HG02571 (cell line): ENCODE measurements around the gene KIAA1614.

Source experiments
- ATAC-seq: cut with Tn5 transposase; IDR thresholded peaks from one replicate; pipeline ENCODE4 v1.9.1; 2021; ENCODE audit warnings: mild to moderate bottlenecking, moderate library complexity; ENCODE audit not compliant: unreplicated experiment

KIAA1614 gene

GRCh38 chr1:180939073-180939710 is 26.5 kb downstream of the KIAA1614 start:
- ATAC-seq, result no peak

GRCh38 chr1:180939711-180940103 is 27.0 kb downstream of the KIAA1614 start:
- ATAC-seq, result no peak

DNA sequence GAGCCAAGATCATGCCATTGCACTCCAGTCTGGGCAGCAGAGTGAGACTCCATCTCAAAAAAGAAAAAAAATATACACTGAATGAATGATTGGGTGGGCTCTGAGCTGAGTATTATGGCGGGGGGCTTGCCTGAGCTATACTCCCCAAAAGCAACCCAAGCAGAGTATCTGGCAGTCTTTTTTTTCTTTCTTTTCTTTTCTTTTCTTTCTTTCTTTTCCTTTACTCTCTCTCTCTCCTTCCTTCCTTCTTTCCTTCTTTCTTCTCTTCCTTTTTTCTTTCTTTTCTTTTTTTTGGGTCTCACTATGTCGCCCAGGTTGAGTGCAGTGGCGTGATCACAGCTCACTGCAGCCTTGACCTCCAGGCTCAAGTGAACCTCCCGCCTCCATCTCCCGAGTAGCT is 27.7 kb downstream of the KIAA1614 start:
- no peak for ATAC-seq

- ATAC-seq, result no peak
Observed at GRCh38 chr1:180941518-180942275, 29.0 kb downstream of the KIAA1614 start.

GRCh38 chr1:180945151-180945550 is 32.5 kb downstream of the KIAA1614 start:
- ATAC-seq, result no peak

DNA sequence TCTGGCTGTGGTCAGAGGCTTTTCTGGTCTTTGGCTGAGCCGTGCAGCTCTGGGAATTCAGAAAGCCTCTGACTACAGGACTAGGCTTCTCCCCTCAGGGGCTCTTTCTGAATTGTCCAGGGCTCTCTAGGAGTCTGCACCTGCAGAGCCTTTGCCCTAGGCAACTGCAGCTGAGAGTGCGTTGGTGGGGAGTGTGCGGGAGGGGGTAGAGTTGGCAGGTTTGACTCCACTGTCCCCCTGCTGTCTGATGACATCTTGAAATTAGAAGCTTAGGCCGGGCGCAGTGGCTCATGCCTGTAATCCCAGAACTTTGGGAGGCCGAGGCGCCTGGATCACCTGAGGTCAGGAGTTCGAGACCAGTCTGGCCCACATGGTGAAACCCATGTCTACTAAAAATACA is 32.9 kb downstream of the KIAA1614 start:
- ATAC-seq, result no peak

DNA sequence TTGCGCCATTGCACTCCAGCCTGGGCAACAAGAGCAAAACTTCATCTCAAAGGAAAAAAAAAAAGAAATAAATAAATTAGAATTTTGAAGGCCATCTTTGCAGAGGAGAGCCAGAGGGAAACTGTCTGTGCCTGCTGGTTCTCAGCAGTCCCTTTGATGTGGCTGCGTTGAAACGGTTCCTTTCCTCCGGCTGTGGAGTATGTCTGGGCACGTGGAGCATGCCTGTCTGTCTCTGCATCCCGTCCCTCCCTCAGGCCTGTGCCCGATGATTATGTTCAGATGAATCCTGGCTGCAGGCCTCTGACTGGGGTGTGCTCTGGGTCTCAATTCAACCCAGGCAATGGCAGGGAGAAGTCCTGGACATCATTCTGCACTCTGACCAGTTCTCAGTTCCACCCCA is 33.4 kb downstream of the KIAA1614 start:
- ATAC-seq, result no peak

DNA sequence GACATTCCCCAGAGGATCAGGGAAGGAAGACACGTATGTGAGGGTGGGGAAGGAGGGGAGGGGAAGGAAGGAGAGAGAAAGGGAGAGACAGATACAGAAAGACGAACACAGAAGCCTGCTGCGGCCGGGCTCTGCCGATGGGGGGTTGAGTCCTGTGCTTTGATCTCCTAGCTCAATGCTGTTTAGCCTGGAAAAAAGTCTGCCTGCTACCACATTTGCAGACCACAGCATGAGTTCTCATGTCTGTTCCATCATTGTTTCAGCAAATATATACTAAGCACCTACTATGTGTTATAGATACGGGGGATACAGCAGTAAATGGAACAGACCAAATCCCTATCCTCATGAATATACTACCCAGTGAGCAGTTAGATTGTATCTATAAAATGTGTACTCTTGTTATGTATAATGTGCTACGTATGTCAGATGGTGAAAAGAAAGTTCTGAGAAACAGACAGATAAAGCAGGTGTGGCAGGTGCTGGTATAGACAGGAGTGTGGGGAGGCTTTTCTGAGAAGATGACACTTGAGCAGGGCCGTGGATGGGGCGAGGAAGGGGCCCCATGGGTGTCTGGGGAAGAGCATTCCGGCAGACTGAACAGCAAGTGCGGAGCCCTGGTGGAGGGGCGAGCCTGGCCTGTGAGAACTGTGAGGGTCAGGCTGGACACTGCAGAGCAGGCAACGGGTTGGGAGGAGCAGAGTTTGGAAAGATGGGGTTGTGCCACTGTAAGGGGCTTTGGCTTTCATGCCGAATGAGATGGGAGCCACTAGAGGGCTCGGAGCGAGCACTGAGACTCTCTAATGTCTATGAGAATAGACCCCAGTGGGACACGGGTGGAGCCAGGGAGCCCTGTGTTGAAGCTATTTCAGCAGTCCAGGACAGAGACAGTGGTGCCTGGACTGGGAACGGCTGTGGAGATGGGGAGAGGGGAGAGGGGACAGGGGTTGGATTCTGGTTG is 34.1 kb downstream of the KIAA1614 start:
- no peak for ATAC-seq

GRCh38 chr1:180947499-180947885 is 34.8 kb downstream of the KIAA1614 start:
- no peak for ATAC-seq

GRCh38 chr1:180947901-180948640 is 35.4 kb downstream of the KIAA1614 start:
- ATAC-seq, result no peak

- no peak for ATAC-seq
Observed at GRCh38 chr1:180948641-180949615, 36.2 kb downstream of the KIAA1614 start.

- no peak for ATAC-seq
Observed at GRCh38 chr1:180949616-180950000, 36.9 kb downstream of the KIAA1614 start.

GRCh38 chr1:180950321-180950720 is 37.6 kb downstream of the KIAA1614 start:
- no peak for ATAC-seq

DNA sequence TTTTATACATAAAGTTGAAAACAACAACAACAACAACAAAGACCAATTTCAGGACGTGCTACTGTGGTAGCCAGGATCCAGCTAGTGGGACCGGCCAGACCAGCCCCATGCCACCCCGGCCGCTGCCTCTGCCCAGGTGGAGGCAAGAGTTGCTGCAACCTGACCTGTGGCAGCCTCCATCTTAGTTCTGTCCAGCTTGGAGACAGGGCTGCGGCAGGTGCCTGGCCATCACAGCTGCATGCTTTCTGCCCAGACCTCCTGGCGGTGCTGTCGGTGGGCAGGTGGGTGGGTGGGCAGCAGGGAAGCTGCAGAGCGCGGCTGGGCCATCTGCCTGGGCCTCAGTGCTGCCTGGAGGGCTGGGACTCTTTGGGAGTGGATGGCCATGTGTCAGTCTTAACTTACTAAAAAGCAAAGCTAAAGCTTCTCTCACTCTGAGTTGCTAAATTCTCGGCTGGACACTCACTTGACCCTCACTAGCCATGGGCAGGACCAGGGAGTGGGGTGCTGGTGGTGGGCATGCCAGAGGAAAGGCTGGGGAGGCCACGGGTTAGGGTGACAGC is 38.6 kb downstream of the KIAA1614 start:
- no peak for ATAC-seq

DNA sequence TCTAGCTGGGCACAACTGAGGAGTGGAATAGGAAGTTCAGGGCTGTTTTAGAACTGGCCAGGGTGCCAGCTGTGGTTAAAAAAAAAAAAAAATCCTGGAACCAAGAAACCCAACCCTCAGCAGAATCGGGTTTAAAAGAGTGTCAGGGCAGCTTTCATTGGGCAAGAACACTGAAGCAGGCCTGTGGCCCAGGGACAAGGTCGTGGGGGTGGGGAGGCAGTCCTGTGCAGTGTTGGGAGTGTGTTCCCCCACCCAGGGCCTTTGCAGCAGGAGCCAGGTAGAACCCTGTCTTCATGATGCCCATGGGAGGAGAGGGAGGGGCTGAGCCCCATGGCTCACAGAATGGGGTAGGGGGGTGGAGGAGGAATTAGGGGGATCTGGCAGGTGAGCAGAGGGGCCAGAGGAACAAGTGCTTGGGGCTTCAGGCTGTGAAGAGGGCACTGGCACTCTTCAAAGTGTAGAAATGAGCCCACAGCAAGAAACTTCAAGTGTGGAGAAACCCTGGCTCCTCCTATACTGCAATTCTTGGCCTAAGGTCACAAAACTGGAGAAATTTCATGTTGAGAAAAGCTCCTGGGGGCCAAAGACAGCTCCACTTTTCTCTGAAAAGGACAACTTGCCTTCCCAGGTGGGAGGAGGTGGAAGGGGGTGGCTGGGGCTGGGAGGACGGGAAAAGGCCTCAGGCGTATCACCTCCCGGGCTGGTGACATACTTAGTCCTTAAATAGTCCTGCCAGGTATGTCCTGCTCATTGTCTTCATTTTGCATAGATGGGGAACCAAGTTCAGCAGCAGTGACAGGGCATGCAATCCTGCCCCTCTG is 39.3 kb downstream of the KIAA1614 start:
- no peak for ATAC-seq

DNA sequence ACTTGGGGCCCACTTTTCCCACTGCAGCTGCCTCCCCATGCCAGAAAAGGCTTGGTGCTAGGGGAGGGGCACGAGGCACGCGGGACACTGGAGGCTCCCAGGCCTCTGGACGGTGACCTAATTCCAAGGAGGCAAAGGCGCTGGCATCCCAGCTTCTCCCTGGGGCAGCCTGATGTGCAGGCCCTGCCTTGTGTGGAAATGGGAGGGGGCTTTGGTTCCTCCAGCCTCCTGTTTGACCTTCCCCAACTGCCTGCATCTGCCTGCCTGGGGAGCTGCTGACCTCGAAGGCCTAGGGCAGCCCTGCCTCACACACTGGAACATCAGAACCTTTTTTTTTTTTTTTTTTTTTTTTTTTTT is 39.9 kb downstream of the KIAA1614 start:
- no peak for ATAC-seq

DNA sequence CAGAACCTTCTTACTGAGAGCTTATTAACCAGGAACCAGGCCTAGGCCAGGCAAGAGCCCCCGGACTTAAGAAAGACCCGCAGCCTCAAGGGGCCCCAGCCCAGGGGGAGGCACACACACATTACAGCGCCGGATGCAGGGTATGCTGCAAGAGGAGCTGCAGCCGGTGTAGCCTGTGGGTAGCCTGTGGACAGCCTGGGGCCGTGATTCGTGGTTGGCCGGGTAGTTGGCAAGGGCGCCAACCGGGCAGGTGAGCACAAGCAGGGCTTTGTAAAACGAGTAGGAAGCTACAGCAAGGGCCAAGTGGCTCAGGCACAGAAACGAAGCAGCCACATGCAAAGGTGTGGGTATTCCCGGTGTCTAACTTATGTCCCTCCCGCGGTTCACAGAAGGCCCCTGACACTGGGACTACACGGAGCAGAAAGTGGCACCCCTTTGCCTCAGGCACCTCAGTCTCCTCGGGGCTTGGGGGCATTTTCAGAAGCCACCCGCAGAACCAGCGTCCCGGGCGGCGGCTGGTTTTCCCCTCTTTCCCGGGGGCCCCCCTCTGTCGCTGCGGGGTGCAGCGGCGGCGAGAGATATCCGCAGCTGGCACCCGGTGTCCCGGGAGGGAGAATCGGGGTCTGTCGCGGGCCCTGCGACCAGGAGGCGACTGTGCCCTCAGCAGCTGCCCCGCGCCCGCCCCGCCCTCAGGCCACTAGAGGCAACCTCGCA is 40.8 kb downstream of the KIAA1614 start:
- peak; percentile 24 for ATAC-seq
